Right lobe of liver (tissue), 4 donors: ENCODE results near the gene MBNL3.

Experiments
- CTCF ChIP-seq, 4 donors: fragments of 200-600 bp in 3 of 4; fragments of 450-650 bp in 1 of 4; IDR thresholded peaks; one replicate each; pipeline versions ENCODE4 v1.5.1 to v1.8.0; 2016 to 2022; ENCODE audit warnings: antibody characterized with exemption in 4 of 4, mild to moderate bottlenecking in 2 of 4
- POLR2A ChIP-seq: fragments of 450-650 bp; IDR thresholded peaks from one replicate; pipeline ENCODE4 v1.6.1; 2017; ENCODE audit warnings: antibody characterized with exemption, mild to moderate bottlenecking
- donor health status: DM: no; HTN: no; CAD: no.
- donor health status: DM: no; HTN: no; CAD: no.
- donor health status: DM: no; HTN: yes; CAD: no.

DNA sequence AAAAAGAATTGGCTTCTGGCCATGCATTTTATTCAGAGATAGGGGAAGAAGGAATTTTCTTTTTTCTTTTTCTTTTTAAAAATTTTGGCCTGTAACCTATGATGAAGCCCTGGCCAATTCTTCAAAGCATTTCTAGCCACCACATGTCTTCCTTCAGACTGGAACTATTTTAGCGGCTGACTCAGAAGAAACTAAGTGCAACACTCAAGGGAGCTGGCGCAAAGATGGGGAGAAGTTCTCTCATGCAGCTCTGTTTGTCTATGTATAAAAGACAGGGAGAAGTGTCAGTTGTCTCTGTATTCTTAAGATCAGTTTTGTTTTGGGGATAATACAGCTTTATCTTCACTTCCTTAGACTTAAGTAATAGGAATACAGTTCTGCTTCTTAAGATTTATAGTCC, 46.1 kb downstream of the MBNL3 start:
- no peak for TF ChIP-seq POLR2A
- no peak for TF ChIP-seq CTCF (IDR thresholded peaks at IDR 0.05)
